HG03571 (cell line): ENCODE results near the gene AKR1C2.
"Not testable (repeated sequence)": the region's sequence is repeated elsewhere in the genome, so short reads cannot be mapped to it uniquely, and the experiment has no call there.

ENCODE experiments used
- ATAC-seq: cut with Tn5 transposase; IDR thresholded peaks from one replicate; pipeline ENCODE4 v1.9.1; 2021; ENCODE audit not compliant: unreplicated experiment

The AKR1C2 gene

DNA sequence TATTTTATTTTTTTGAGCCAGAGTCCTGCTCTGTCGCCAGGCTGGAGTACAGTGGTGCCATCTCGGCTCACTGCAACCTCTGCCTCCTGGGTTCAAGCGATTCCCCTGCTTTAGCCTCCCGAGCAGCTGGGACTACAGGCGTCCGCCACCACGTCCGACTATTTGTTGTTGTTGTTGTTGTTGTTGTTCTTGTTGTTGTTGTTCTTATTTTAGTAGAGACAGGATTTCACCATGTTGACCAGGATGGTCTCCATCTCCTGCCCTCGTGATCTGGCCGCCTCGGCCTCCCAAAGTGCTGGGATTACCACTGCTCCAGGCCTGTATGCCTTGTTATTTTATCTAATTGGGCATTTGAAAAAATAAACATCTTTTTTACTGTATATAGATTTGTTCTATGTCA, 42.1 kb downstream of the AKR1C2 start:
- ATAC-seq, result not testable (repeated sequence)

DNA sequence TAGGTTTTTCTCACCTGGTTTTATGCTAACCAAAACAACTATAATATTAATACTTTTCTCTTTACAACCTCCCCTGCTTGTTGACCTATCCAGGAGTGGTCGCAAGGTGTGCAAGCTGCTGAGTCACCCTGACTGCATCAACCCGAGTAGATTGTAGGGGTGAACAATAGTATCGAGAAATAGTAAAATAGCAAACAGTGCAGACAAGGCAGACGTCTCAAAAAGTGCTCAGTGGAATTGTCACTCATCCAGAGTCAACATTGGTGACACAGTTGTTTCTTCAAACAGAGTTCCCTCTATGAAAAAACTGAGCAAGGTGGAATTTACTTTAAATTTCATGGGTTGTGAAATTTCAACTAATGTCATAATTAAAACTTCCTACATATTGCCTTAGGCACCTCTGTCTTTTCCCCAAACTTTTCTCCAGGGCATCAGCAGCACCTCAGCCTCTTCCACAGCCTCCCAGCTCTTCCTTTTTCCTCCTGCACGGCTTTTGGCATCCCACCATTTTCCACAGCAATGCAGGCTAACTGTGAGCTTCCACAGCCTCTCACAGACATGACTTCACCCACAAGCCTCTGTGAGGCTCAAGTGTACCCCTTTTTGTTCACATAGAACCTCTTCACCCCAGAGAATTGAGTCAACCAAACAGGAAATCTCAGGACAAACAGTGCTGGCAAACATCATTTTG, 46.6 kb downstream of the AKR1C2 start:
- not testable (repeated sequence) for ATAC-seq

GRCh38 chr10:4956088-4956487, 47.6 kb downstream of the AKR1C2 start:
- not testable (repeated sequence) for ATAC-seq

GRCh38 chr10:4953405-4953804, 50.3 kb downstream of the AKR1C2 start:
- no peak for ATAC-seq

DNA sequence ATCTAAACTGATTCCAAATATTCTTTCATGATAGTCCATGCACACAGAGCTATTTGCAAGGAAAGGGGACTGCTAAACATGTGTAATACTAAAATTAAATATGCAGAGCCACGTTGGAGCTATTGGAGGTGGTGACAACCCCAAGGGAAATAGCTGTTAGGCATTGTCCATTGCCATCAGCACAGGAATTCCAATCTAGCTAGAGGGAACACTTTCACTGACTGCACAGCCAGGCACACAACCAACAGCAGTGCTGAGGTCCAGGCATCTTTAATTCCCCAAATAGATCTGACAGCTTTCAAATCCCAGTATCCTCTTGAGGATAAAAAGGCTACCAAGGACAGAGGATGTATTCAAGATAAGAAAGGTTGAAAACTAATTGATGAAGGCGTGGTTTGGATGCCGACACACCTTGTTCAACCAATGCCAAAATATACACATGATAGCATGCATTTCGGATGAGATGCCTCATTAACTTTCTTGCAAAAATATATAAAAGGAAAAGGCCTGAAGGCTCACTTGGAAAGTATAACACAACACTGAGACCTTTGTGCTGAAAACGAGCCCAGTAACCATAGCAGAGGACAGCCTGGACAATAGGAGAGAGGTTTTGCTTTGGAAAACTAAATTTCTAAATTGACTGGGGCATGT, 52.0 kb downstream of the AKR1C2 start:
- ATAC-seq, result not testable (repeated sequence)

GRCh38 chr10:4947635-4948596, 55.7 kb downstream of the AKR1C2 start:
- ATAC-seq, result no peak

DNA sequence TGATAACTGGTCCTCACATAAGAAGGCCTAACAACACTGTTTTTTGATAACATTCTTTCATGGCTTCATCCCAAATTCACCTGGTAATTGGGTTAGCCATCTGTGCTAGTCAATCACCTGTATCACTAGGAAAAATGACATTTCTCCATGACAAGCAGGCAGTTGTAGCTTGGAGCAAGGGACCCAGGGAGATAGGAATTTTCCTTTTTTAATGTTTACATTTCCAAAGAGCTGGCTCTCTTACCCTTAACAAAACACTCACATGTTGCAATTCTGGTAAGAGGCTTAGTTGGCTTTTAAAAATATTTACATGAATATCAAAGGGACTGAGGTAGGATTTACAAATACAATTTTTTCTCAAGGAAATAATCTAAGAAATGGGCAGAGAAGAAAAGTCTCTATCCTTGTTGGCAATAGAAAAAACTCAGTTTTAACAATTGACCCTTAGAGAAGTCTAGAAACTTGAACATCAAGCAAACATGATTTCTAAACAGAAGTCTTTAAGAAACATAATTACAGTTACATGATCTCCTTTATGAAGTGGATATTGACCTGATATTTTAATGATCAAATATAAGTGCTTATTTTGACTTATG, 56.5 kb downstream of the AKR1C2 start:
- no peak for ATAC-seq

DNA sequence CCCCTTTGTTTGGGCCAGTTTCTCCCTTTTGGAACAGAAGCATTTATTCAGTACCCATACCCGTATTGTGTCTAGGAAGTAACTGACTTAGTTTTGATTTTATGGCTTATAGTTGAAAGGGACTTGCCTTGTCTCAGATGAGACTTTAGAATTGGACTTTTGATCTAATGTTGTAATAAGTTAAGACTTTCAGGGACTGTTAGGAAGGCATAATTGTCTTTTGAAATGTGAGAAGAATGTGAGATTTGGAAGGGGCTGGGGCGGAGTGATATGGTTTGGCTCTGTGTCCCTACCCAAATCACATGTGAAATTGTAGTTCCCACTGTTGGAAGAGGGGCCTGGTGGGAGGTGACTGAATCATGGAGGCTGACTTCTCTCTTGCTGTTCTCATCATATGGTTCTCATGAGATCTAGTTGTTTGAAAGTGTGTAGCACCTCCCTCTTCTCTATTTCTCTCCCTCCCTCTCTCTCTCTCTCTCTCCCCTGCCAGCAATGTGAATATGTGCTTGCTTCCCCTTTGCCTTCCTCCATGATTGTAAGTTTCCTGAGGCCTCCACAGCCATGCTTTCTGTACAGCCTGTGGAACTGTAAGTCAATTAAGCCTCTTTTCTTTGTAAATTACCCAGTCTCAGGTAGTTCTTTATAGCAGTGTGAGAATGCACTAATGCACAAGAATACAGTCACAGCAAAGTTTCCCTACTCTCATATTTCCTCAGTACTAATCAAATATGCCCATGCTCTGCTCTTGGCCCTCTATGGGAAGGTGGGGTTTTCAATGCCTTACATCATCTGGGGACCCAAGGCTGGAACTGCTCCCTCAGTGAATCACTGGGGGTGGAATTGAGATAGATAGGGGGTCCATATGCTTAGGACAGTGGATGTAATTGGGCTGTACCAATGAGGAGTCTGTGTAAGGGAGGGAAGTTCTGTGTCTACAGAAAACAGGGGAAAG, 57.6 kb downstream of the AKR1C2 start:
- ATAC-seq, result no peak

- ATAC-seq, result no peak
These were observed 58.8 kb downstream of the AKR1C2 start for GRCh38 chr10:4944841-4945240.

GRCh38 chr10:4943821-4944220, 59.8 kb downstream of the AKR1C2 start:
- ATAC-seq, result no peak

GRCh38 chr10:4943416-4943815, 60.2 kb downstream of the AKR1C2 start:
- ATAC-seq, result not testable (repeated sequence)

- ATAC-seq, result not testable (repeated sequence)
These were observed 60.7 kb downstream of the AKR1C2 start for GRCh38 chr10:4942931-4943330.

- ATAC-seq, result no peak
These were observed 61.9 kb downstream of the AKR1C2 start for GRCh38 chr10:4941540-4942330.

DNA sequence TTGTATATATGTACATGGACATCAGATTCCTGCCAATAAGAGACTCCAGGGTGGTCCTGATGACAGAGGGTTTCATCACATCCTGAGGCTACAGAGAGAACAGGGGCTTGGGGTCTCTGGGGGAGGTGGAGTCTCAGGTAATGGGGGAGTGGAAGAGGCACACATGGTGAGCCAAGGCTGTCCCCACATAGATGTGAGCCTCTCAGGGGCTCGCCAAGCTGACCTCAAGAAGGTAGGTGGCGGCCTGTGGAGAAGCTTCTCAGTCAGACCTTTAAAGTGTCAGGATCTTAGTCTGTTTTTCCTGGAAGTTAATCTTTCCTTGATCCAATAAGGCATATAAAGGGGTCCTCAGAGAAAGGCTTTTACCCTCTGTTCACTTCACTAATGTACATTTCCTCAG, 62.7 kb downstream of the AKR1C2 start:
- ATAC-seq, result not testable (repeated sequence)

DNA sequence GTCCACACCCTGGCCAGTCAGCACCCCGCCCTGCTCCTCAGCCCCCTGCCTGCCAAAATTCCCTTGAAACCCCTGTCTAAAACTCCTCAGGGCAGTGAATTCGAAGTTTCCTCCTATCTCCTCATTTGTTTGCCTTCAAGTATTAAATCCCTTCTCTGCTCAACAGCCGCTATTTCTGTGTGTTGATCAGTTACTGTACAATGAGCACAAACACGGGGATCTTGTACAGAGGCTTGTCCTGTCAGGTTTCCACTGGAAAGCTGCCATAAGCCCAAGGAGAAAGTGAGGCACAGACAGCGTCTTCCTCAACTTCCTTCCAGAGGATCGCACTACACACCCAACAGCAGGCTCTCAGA, 63.6 kb downstream of the AKR1C2 start:
- not testable (repeated sequence) for ATAC-seq

- ATAC-seq, result no peak
These were observed 64.2 kb downstream of the AKR1C2 start for GRCh38 chr10:4939224-4940072.
